GM19452 (cell line): ENCODE results near the gene UNC13D.
"Not testable (repeated sequence)": the region's sequence is repeated elsewhere in the genome, so short reads cannot be mapped to it uniquely, and the experiment has no call there.

ENCODE experiments used
- ATAC-seq: cut with Tn5 transposase; IDR thresholded peaks from one replicate; pipeline ENCODE4 v1.9.1; 2021; ENCODE audit not compliant: unreplicated experiment

UNC13D gene

GRCh38 chr17:75822119-75822799 lies 21.9 kb downstream of the UNC13D start:
- ATAC-seq: no peak

- no peak for ATAC-seq
Measured at GRCh38 chr17:75821552-75821951, 22.7 kb downstream of the UNC13D start.

GRCh38 chr17:75820094-75821080 lies 23.8 kb downstream of the UNC13D start:
- ATAC-seq: no peak

- no peak for ATAC-seq
Measured at GRCh38 chr17:75819678-75820077, 24.5 kb downstream of the UNC13D start.

GRCh38 chr17:75819116-75819515 lies 25.1 kb downstream of the UNC13D start:
- no peak for ATAC-seq

- no peak for ATAC-seq
Measured at GRCh38 chr17:75818326-75818885, 25.8 kb downstream of the UNC13D start.

- ATAC-seq: no peak
Measured at GRCh38 chr17:75817571-75817970, 26.6 kb downstream of the UNC13D start.

GRCh38 chr17:75816693-75817092 lies 27.5 kb downstream of the UNC13D start:
- no peak for ATAC-seq

GRCh38 chr17:75815399-75815798 lies 28.8 kb downstream of the UNC13D start:
- ATAC-seq: no peak

- ATAC-seq: no peak
Measured at GRCh38 chr17:75814900-75815373, 29.3 kb downstream of the UNC13D start.

- ATAC-seq: no peak
Measured at GRCh38 chr17:75814021-75814395, 30.2 kb downstream of the UNC13D start.

GRCh38 chr17:75813081-75814020 lies 30.9 kb downstream of the UNC13D start:
- no peak for ATAC-seq

GRCh38 chr17:75812096-75813013 lies 31.8 kb downstream of the UNC13D start:
- no peak for ATAC-seq

GRCh38 chr17:75811174-75811573 lies 33.0 kb downstream of the UNC13D start:
- no peak for ATAC-seq

GRCh38 chr17:75810756-75811155 lies 33.4 kb downstream of the UNC13D start:
- ATAC-seq: not testable (repeated sequence)

GRCh38 chr17:75810216-75810615 lies 34.0 kb downstream of the UNC13D start:
- no peak for ATAC-seq

GRCh38 chr17:75809631-75810111 lies 34.5 kb downstream of the UNC13D start:
- ATAC-seq: no peak

- ATAC-seq: no peak
Measured at GRCh38 chr17:75808905-75809621, 35.1 kb downstream of the UNC13D start.

GRCh38 chr17:75808549-75808904 lies 35.7 kb downstream of the UNC13D start:
- ATAC-seq: no peak
